ENCODE measurements around the gene ADGRD1.
A peak's percentile ranks its signal among the peaks of the same experiment; 100 is the strongest.

ADGRD1 gene

GRCh38 chr12:131045705-131046460 is 92.2 kb downstream of the ADGRD1 start:
- H3K4me2 ChIP-seq (ENCODE audit: low read length) = no peak overlapping the region
- H2AFZ ChIP-seq (ENCODE audit: insufficient read depth, low read length, poor library complexity) = no peak overlapping the region
- no CpG with 5 or more reads among the region's 13 CpGs for WGBS (ENCODE audit: extremely low coverage, insufficient coverage, insufficient read length)
- no peaks in the 10 kb centered on the region for H3K79me1 ChIP-seq (ENCODE audit: low read length)
- H2AK5ac ChIP-seq (ENCODE audit: low read length) = no peak overlapping the region
- no peak overlapping the region for H3K23ac ChIP-seq (ENCODE audit: low read length)
- H4K12ac ChIP-seq (ENCODE audit: low read depth, low read length) = no peak overlapping the region
- no peaks in the 10 kb centered on the region for H3K4me1 ChIP-seq (ENCODE audit: control insufficient read depth in 1 of 2, insufficient read depth in 2 of 2, low read length in 2 of 2)
- no peak overlapping the region for H3K18ac ChIP-seq (ENCODE audit: low read length)
- no peaks in the 10 kb centered on the region for H3K79me2 ChIP-seq (ENCODE audit: control insufficient read depth, insufficient read depth, low read length, poor library complexity)
- H3K36me3 ChIP-seq (ENCODE audit: control insufficient read depth in 1 of 2, insufficient read depth in 2 of 2, low read length in 2 of 2) = no peaks in the 10 kb centered on the region
- peak overlapping the region; percentile 45 for H3K4me3 ChIP-seq (ENCODE audit: low read depth, low read length)
- no peak overlapping the region for H4K8ac ChIP-seq (ENCODE audit: low read depth, low read length)
- H4K91ac ChIP-seq (ENCODE audit: low read depth, low read length) = no peak overlapping the region
- no peak overlapping the region for H2BK5ac ChIP-seq (ENCODE audit: low read depth, low read length, poor library complexity)
- no peaks in the 10 kb centered on the region for H3K9me3 ChIP-seq (ENCODE audit: insufficient read depth, low read depth, low read length)
- H3K9ac ChIP-seq (ENCODE audit: low read length) = no peak overlapping the region
- no peak overlapping the region for H3K27ac ChIP-seq (ENCODE audit: low read depth, low read length)
- no peak overlapping the region for H3K4ac ChIP-seq (ENCODE audit: low read depth, low read length)
- no peak for DNase-seq
- no peak overlapping the region for H2BK120ac ChIP-seq (ENCODE audit: insufficient read depth, low read length, poor library complexity)
- no peaks in the 10 kb centered on the region for H3K27me3 ChIP-seq (ENCODE audit: insufficient read depth, low read length)
- no peak overlapping the region for H3K14ac ChIP-seq (ENCODE audit: low read length)
- H2BK12ac ChIP-seq (ENCODE audit: low read length) = no peak overlapping the region

GRCh38 chr12:131046813-131047788 is 93.4 kb downstream of the ADGRD1 start:
- H3K27me3 ChIP-seq (ENCODE audit: insufficient read depth, low read length) = no peaks in the 10 kb centered on the region
- H3K4ac ChIP-seq (ENCODE audit: low read depth, low read length) = no peak overlapping the region
- no peak overlapping the region for H2BK12ac ChIP-seq (ENCODE audit: low read length)
- no peak overlapping the region for H3K18ac ChIP-seq (ENCODE audit: low read length)
- H4K91ac ChIP-seq (ENCODE audit: low read depth, low read length) = no peak overlapping the region
- H3K4me3 ChIP-seq (ENCODE audit: low read depth, low read length) = no peak overlapping the region
- H3K4me2 ChIP-seq (ENCODE audit: low read length) = no peak overlapping the region
- no peak overlapping the region for H3K14ac ChIP-seq (ENCODE audit: low read length)
- no peak overlapping the region for H2AK5ac ChIP-seq (ENCODE audit: low read length)
- no peak overlapping the region for H2BK120ac ChIP-seq (ENCODE audit: insufficient read depth, low read length, poor library complexity)
- no peak overlapping the region for H4K12ac ChIP-seq (ENCODE audit: low read depth, low read length)
- no peaks in the 10 kb centered on the region for H3K4me1 ChIP-seq (ENCODE audit: control insufficient read depth in 1 of 2, insufficient read depth in 2 of 2, low read length in 2 of 2)
- peak in 1 of 2 donors; percentile 27 for DNase-seq
- no peak overlapping the region for H3K27ac ChIP-seq (ENCODE audit: low read depth, low read length)
- H3K36me3 ChIP-seq (ENCODE audit: control insufficient read depth in 1 of 2, insufficient read depth in 2 of 2, low read length in 2 of 2) = no peaks in the 10 kb centered on the region
- no peak overlapping the region for H2AFZ ChIP-seq (ENCODE audit: insufficient read depth, low read length, poor library complexity)
- H2BK5ac ChIP-seq (ENCODE audit: low read depth, low read length, poor library complexity) = no peak overlapping the region
- H3K23ac ChIP-seq (ENCODE audit: low read length) = no peak overlapping the region
- H3K79me2 ChIP-seq (ENCODE audit: control insufficient read depth, insufficient read depth, low read length, poor library complexity) = no peaks in the 10 kb centered on the region
- no peak overlapping the region for H4K8ac ChIP-seq (ENCODE audit: low read depth, low read length)
- H3K79me1 ChIP-seq (ENCODE audit: low read length) = no peaks in the 10 kb centered on the region
- WGBS (ENCODE audit: extremely low coverage, insufficient coverage, insufficient read length) = no CpG with 5 or more reads among the region's 19 CpGs
- H3K9me3 ChIP-seq (ENCODE audit: insufficient read depth, low read depth, low read length) = no peaks in the 10 kb centered on the region
- no peak overlapping the region for H3K9ac ChIP-seq (ENCODE audit: low read length)

GRCh38 chr12:131047789-131048610 is 94.3 kb downstream of the ADGRD1 start:
- H2AK5ac ChIP-seq (ENCODE audit: low read length) = no peak overlapping the region
- no peaks in the 10 kb centered on the region for H3K79me1 ChIP-seq (ENCODE audit: low read length)
- DNase-seq = no peak
- no peak overlapping the region for H2BK5ac ChIP-seq (ENCODE audit: low read depth, low read length, poor library complexity)
- H3K14ac ChIP-seq (ENCODE audit: low read length) = no peak overlapping the region
- H3K4ac ChIP-seq (ENCODE audit: low read depth, low read length) = no peak overlapping the region
- H3K4me2 ChIP-seq (ENCODE audit: low read length) = no peak overlapping the region
- H4K91ac ChIP-seq (ENCODE audit: low read depth, low read length) = no peak overlapping the region
- H3K18ac ChIP-seq (ENCODE audit: low read length) = no peak overlapping the region
- H3K4me3 ChIP-seq (ENCODE audit: low read depth, low read length) = no peak overlapping the region
- H3K27me3 ChIP-seq (ENCODE audit: insufficient read depth, low read length) = no peaks in the 10 kb centered on the region
- H4K8ac ChIP-seq (ENCODE audit: low read depth, low read length) = no peak overlapping the region
- H4K12ac ChIP-seq (ENCODE audit: low read depth, low read length) = no peak overlapping the region
- H2AFZ ChIP-seq (ENCODE audit: insufficient read depth, low read length, poor library complexity) = no peak overlapping the region
- WGBS (ENCODE audit: extremely low coverage, insufficient coverage, insufficient read length) = no CpG with 5 or more reads among the region's 24 CpGs
- H3K9ac ChIP-seq (ENCODE audit: low read length) = no peak overlapping the region
- H2BK120ac ChIP-seq (ENCODE audit: insufficient read depth, low read length, poor library complexity) = no peak overlapping the region
- no peaks in the 10 kb centered on the region for H3K36me3 ChIP-seq (ENCODE audit: control insufficient read depth in 1 of 2, insufficient read depth in 2 of 2, low read length in 2 of 2)
- H2BK12ac ChIP-seq (ENCODE audit: low read length) = no peak overlapping the region
- no peaks in the 10 kb centered on the region for H3K4me1 ChIP-seq (ENCODE audit: control insufficient read depth in 1 of 2, insufficient read depth in 2 of 2, low read length in 2 of 2)
- H3K79me2 ChIP-seq (ENCODE audit: control insufficient read depth, insufficient read depth, low read length, poor library complexity) = no peaks in the 10 kb centered on the region
- no peak overlapping the region for H3K27ac ChIP-seq (ENCODE audit: low read depth, low read length)
- H3K9me3 ChIP-seq (ENCODE audit: insufficient read depth, low read depth, low read length) = no peaks in the 10 kb centered on the region
- H3K23ac ChIP-seq (ENCODE audit: low read length) = no peak overlapping the region

GRCh38 chr12:131048611-131048990 is 94.9 kb downstream of the ADGRD1 start:
- Histone ChIP-seq H4K91ac (ENCODE audit: low read depth, low read length) (no peak overlapping the region), H2AK5ac (ENCODE audit: low read length) (no peak overlapping the region), H2BK12ac (ENCODE audit: low read length) (no peak overlapping the region), H2BK5ac (ENCODE audit: low read depth, low read length, poor library complexity) (no peak overlapping the region), H4K8ac (ENCODE audit: low read depth, low read length) (no peak overlapping the region), H3K4me2 (ENCODE audit: low read length) (no peak overlapping the region), H3K9me3 (ENCODE audit: insufficient read depth, low read depth, low read length) (no peaks in the 10 kb centered on the region), H3K79me1 (ENCODE audit: low read length) (no peaks in the 10 kb centered on the region), H3K18ac (ENCODE audit: low read length) (no peak overlapping the region), H2BK120ac (ENCODE audit: insufficient read depth, low read length, poor library complexity) (no peak overlapping the region), H3K4me3 (ENCODE audit: low read depth, low read length) (no peak overlapping the region), H3K4ac (ENCODE audit: low read depth, low read length) (no peak overlapping the region), H2AFZ (ENCODE audit: insufficient read depth, low read length, poor library complexity) (no peak overlapping the region), H3K27ac (ENCODE audit: low read depth, low read length) (no peak overlapping the region), H3K36me3 (ENCODE audit: control insufficient read depth in 1 of 2, insufficient read depth in 2 of 2, low read length in 2 of 2) (no peaks in the 10 kb centered on the region), H3K79me2 (ENCODE audit: control insufficient read depth, insufficient read depth, low read length, poor library complexity) (no peaks in the 10 kb centered on the region), H3K14ac (ENCODE audit: low read length) (no peak overlapping the region), H3K27me3 (ENCODE audit: insufficient read depth, low read length) (no peaks in the 10 kb centered on the region), H3K23ac (ENCODE audit: low read length) (no peak overlapping the region), H3K9ac (ENCODE audit: low read length) (no peak overlapping the region), H4K12ac (ENCODE audit: low read depth, low read length) (no peak overlapping the region), H3K4me1 (ENCODE audit: control insufficient read depth in 1 of 2, insufficient read depth in 2 of 2, low read length in 2 of 2) (no peaks in the 10 kb centered on the region)
- no CpG with 5 or more reads among the region's 6 CpGs for WGBS (ENCODE audit: extremely low coverage, insufficient coverage, insufficient read length)
- DNase-seq = no peak

All from trophoblast cell (in vitro differentiated cells and primary cell).